WTC11 (cell line): ENCODE data around the gene USP15.

Source experiments
- CTCF ChIP-seq: fragments of 200-600 bp; IDR thresholded peaks from 2 replicates; pipeline ENCODE4 v1.8.0; 2022; ENCODE audit warnings: antibody characterized with exemption
- MAX ChIP-seq: sonication (generic); formaldehyde crosslinking; IDR thresholded peaks from 2 replicates; pipeline ENCODE4 v1.8.0; 2022; ENCODE audit warnings: mild to moderate bottlenecking, missing genetic modification reagents
- NR1H2 ChIP-seq: sonication (generic); formaldehyde crosslinking; IDR thresholded peaks from 2 replicates; pipeline ENCODE4 v1.9.0; 2021; ENCODE audit warnings: mild to moderate bottlenecking, moderate library complexity, missing genetic modification reagents
- PREB ChIP-seq: sonication (generic); formaldehyde crosslinking; IDR thresholded peaks from 2 replicates; pipeline ENCODE4 v1.8.1; 2022; ENCODE audit warnings: mild to moderate bottlenecking, missing genetic modification reagents, moderate library complexity, borderline replicate concordance
- SP1 ChIP-seq: sonication (generic); formaldehyde crosslinking; conservative IDR thresholded peaks from 2 replicates; pipeline ENCODE4 v1.8.1; 2022; ENCODE audit warnings: missing genetic modification reagents
- TP53 ChIP-seq: sonication (generic); formaldehyde crosslinking; IDR thresholded peaks from 2 replicates; pipeline ENCODE4 v1.8.1; 2023; ENCODE audit warnings: mild to moderate bottlenecking, missing genetic modification reagents
- USF1 ChIP-seq: sonication (generic); formaldehyde crosslinking; IDR thresholded peaks from 2 replicates; pipeline ENCODE4 v1.8.0; 2022; ENCODE audit warnings: mild to moderate bottlenecking, missing genetic modification reagents
- ZNF532 ChIP-seq: fragments of 250-450 bp; sonication (Bioruptor Pico); IDR thresholded peaks from 2 replicates; pipeline ENCODE4 v1.9.0; 2021; ENCODE audit warnings: mild to moderate bottlenecking, borderline replicate concordance

GRCh38 chr12:62249419-62249818 is 10.8 kb upstream of the USP15 start:
- TF ChIP-seq CTCF (no peak), PREB (CRISPR knock-in tag) (no peak), TP53 (CRISPR knock-in tag) (no peak), SP1 (no peak), MAX (CRISPR knock-in tag) (no peak), USF1 (CRISPR knock-in tag) (no peak), NR1H2 (CRISPR knock-in tag) (no peak), ZNF532 (CRISPR knock-in tag) (no peak)
